ENCODE data around the gene SLC18A3. TPM values are rescaled to one million over a fixed set of nuclear protein-coding genes. Genes with fewer than 3 reads are reported as not detected.

SLC18A3 gene
- total RNA-seq, 2 experiments from 2014 or later = not detected

DNA sequence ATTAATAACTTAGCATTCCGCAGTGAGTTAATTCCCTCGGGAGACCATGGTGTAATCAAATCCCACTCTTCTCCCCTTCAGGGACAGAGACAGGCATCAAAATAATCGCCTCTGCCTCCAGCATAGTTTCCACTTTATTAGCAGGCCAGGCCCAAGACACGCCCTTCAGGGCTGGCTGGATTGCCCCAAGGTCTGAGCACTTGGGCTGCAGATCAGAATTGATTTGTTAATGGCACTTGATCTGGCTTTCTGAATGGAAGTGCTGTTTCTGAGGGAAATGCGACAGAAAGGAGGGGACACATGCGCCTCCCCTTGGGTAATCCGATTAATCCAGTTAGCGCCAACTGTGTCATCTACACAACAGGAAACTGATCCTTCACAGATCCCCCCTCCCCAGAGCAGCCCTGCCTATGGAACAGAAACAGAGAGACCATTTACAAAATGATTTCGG is 19.3 kb downstream of the SLC18A3 start:
- Mint-ChIP-seq H3K36me3 (ENCODE audit: low read depth) (no peaks in the 10 kb centered on the region), H3K4me1 (ENCODE audit: low read depth) (no peaks in the 10 kb centered on the region), H3K27ac (no peak overlapping the region), H3K9me3 (no peaks in the 10 kb centered on the region), H3K27me3 (no peaks in the 10 kb centered on the region), H3K4me3 (no peak overlapping the region)
- DNase-seq (no peak), ATAC-seq (no peak)
- intact Hi-C loops (cut with micrococcal nuclease) = no loop called here
- CTCF ChIA-PET = no interaction called here
- POLR2A ChIA-PET = no interaction called here
- TF ChIP-seq, protein P1, sequence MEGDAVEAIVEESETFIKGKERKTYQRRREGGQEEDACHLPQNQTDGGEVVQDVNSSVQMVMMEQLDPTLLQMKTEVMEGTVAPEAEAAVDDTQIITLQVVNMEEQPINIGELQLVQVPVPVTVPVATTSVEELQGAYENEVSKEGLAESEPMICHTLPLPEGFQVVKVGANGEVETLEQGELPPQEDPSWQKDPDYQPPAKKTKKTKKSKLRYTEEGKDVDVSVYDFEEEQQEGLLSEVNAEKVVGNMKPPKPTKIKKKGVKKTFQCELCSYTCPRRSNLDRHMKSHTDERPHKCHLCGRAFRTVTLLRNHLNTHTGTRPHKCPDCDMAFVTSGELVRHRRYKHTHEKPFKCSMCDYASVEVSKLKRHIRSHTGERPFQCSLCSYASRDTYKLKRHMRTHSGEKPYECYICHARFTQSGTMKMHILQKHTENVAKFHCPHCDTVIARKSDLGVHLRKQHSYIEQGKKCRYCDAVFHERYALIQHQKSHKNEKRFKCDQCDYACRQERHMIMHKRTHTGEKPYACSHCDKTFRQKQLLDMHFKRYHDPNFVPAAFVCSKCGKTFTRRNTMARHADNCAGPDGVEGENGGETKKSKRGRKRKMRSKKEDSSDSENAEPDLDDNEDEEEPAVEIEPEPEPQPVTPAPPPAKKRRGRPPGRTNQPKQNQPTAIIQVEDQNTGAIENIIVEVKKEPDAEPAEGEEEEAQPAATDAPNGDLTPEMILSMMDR (IDR thresholded peaks at IDR 0.05) = no peak

DNA sequence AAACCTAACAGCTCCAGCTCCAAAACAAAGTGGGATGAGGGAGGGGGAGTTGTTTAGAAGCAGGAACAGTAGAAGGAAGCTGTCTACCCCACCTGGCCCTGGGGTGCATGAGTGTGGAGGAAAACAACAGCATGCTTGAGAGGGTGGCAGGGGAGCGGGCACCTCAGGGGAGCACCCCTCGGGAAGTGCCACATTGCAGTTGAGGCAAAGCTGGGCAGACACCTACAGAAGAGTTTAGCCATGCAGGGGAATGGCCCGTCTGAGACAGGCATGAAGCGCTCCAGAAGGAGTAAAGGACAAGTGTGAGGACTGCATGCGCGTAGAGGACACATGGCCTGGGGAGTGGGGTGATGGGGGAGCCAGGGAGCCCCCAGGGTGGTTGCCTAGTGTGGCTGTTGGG is 21.9 kb downstream of the SLC18A3 start:
- no peak overlapping the region for H3K4me3 Mint-ChIP-seq
- ChIA-PET CTCF (no interaction called here), POLR2A (no interaction called here)
- H3K27me3 Mint-ChIP-seq = no peaks in the 10 kb centered on the region
- TF ChIP-seq, protein P1 (IDR thresholded peaks at IDR 0.05) = no peak
- H3K4me1 Mint-ChIP-seq (ENCODE audit: low read depth) = no peaks in the 10 kb centered on the region
- H3K9me3 Mint-ChIP-seq = no peaks in the 10 kb centered on the region
- no peaks in the 10 kb centered on the region for H3K36me3 Mint-ChIP-seq (ENCODE audit: low read depth)
- ATAC-seq (no peak), DNase-seq (no peak)
- intact Hi-C loops (cut with micrococcal nuclease) = no loop called here
- no peak overlapping the region for H3K27ac Mint-ChIP-seq

DNA sequence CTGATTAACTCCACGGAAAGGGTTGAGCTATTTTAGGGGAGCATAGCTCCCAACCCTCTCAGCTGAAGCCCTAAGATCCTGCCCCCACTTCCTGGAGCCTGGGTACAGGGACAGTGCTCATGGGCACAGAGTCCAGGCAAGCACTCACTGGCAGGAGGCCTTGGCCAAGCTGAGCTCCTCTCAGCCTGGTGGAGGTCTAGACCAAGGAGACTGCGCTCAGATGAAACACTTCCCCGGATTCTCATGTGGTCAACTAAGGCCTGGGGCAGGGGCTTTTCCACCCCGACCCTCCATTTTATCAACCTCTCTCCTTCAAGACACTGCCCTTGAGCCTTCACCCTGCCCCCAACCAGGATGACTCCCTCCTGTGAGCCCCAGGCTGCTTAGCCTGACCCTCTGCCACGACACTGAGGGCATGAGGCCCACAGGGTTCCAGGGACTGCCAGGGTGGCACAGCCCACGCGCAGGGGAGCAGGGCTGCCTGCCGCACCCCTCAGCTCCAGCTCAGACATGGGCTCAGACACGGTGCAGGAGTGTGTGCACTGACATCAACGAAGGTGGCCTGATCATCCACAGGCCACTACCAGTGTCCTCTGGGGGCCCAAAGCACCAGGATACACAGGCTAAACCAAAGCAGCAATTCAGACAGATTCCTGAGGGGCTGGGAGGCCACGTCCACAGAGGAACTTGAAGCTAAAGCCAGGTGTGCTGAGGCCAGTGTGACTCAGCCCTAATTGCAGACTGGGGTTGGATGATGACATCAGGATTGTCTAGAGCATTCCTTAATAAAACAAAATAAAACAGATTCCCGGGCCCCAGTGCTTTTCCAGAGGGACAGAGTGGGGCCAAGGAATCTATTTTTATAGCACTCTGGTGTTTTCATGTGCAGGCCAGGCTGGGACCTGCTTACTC is 22.6 kb downstream of the SLC18A3 start:
- peaks cover 3% of the 10 kb centered on the region for H3K27me3 Mint-ChIP-seq
- TF ChIP-seq, protein P1 (IDR thresholded peaks at IDR 0.05) = no peak
- CTCF ChIA-PET = no interaction called here

DNA sequence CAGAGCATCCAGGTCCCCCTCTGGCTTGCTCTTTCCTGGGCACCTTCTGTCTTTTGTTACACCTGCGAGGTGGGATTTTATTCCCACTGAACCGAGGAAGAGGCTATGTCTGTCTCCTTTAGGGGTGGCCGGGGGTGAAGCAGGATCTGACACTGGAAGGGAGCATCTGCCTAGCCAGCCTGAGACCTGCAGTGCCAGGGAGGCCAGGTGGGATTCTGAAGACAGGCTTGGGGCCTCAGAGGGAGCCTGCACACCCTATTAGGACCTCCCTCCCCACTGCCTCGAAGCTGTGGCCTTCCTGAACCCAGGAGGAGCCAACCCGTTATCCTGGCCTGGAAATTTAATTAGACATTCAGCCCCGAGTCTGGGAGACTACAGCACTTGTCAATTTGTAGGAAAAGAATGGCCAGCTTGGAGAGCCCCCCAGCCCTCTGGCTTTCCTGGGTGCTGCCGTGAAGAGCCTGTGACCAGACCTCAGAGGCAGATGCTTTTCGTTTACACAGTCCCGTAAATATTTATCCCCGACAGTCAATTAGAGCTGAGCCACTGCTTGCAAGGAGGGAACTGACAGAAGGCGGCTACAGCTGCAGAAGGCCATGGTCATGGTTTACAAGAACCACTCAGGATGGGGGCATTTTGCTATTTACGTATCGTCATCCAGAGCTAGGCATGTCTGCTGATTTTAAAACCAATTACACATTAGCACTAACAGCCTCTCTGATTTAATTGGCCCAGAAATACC is 23.4 kb downstream of the SLC18A3 start:
- ATAC-seq = no peak
- Mint-ChIP-seq H3K27ac (no peak overlapping the region), H3K4me3 (no peak overlapping the region), H3K27me3 (peaks cover 5% of the 10 kb centered on the region), H3K9me3 (no peaks in the 10 kb centered on the region), H3K36me3 (ENCODE audit: low read depth) (no peaks in the 10 kb centered on the region), H3K4me1 (ENCODE audit: low read depth) (no peaks in the 10 kb centered on the region)
- intact Hi-C loops (cut with micrococcal nuclease) = no loop called here
- TF ChIP-seq, protein P1 (IDR thresholded peaks at IDR 0.05) = no peak
- CTCF ChIA-PET = no interaction called here
- DNase-seq = no peak
- POLR2A ChIA-PET = no interaction called here

More for the DNA sequence above, 22.6 kb downstream of the SLC18A3 start:
- H3K4me1 Mint-ChIP-seq (ENCODE audit: low read depth) = no peaks in the 10 kb centered on the region
- H3K36me3 Mint-ChIP-seq (ENCODE audit: low read depth) = no peaks in the 10 kb centered on the region
- POLR2A ChIA-PET = no interaction called here
- no peak for ATAC-seq
- no peak for DNase-seq
- H3K9me3 Mint-ChIP-seq = no peaks in the 10 kb centered on the region
- H3K4me3 Mint-ChIP-seq = no peak overlapping the region
- H3K27ac Mint-ChIP-seq = no peak overlapping the region
- intact Hi-C loops (cut with micrococcal nuclease) = no loop called here
